WTC11 (cell line): ENCODE measurements around the gene MEN1. TPM values are rescaled to one million over a fixed set of nuclear protein-coding genes. Genes with fewer than 3 reads are reported as not detected.

Source experiments
- ATAC-seq: fragments of 200-7000 bp; cut with Tn5 transposase; 2 replicates; pipeline ENCODE4 v1.10.0; 2021; ENCODE audit warnings: mild to moderate bottlenecking, moderate library complexity
- CTCF ChIA-PET: fragments of 300-600 bp; sonication (Branson Sonifier 250); formaldehyde crosslinking; loops from one replicate; lab custom pipeline; 2021; ENCODE audit warnings: antibody characterized with exemption; lab: Charles Lee
- POLR2A ChIA-PET: fragments of 350-600 bp; sonication (Branson Sonifier 250); formaldehyde crosslinking; loops from one replicate; lab custom pipeline; 2021; ENCODE audit warnings: antibody characterized with exemption; lab: Charles Lee
- DNase-seq: peaks from one replicate; pipeline ENCODE4 v3.0.0; 2021; ENCODE audit warnings: low spot score
- H3K27ac Mint-ChIP-seq: 2 replicates; pipeline ENCODE4 v1.8.0; 2021; ENCODE audit warnings: mixed read lengths
- H3K27me3 Mint-ChIP-seq: 2 replicates; pipeline ENCODE4 v1.8.0; 2021; ENCODE audit warnings: low read depth, mild to moderate bottlenecking, moderate library complexity, mixed read lengths
- H3K36me3 Mint-ChIP-seq: 2 replicates; pipeline ENCODE4 v1.8.0; 2021; ENCODE audit warnings: mixed read lengths
- H3K4me1 Mint-ChIP-seq: 2 replicates; pipeline ENCODE4 v1.8.0; 2022; ENCODE audit warnings: mixed read lengths
- H3K4me3 Mint-ChIP-seq: 2 replicates; pipeline ENCODE4 v1.8.0; 2021; ENCODE audit warnings: mild to moderate bottlenecking, moderate library complexity, mixed read lengths
- H3K9me3 Mint-ChIP-seq: 2 replicates; pipeline ENCODE4 v1.8.0; 2021; ENCODE audit warnings: mixed read lengths
- ELF4 ChIP-seq: sonication (generic); formaldehyde crosslinking; IDR thresholded peaks from 2 replicates; pipeline ENCODE4 v1.8.1; 2022; ENCODE audit warnings: low read depth, mild to moderate bottlenecking, moderate library complexity, missing genetic modification reagents
- HMGA2 ChIP-seq: fragments of 250-450 bp; sonication (Bioruptor Pico); IDR thresholded peaks from 2 replicates; pipeline ENCODE4 v1.4.0; 2021; ENCODE audit warnings: mild to moderate bottlenecking, moderate library complexity
- MYBL2 ChIP-seq: sonication (generic); formaldehyde crosslinking; IDR thresholded peaks from 2 replicates; pipeline ENCODE4 v1.8.1; 2023; ENCODE audit warnings: mild to moderate bottlenecking, moderate library complexity, missing genetic modification reagents
- NFE2L1 ChIP-seq: sonication (generic); formaldehyde crosslinking; IDR thresholded peaks from 2 replicates; pipeline ENCODE4 v1.8.1; 2023; ENCODE audit warnings: missing genetic modification reagents
- NR3C1 ChIP-seq: sonication (generic); formaldehyde crosslinking; conservative IDR thresholded peaks from 2 replicates; pipeline ENCODE4 v1.8.1; 2023; ENCODE audit warnings: low read depth, mild to moderate bottlenecking, missing genetic modification reagents
- SOX15 ChIP-seq: fragments of 250-450 bp; sonication (Bioruptor Pico); IDR thresholded peaks from 2 replicates; pipeline ENCODE4 v1.9.0; 2021; ENCODE audit warnings: mild to moderate bottlenecking
- TEAD4 ChIP-seq: sonication (generic); formaldehyde crosslinking; IDR thresholded peaks from 2 replicates; pipeline ENCODE4 v1.8.0; 2022; ENCODE audit warnings: mild to moderate bottlenecking, missing genetic modification reagents
- ZNF138 ChIP-seq: sonication (generic); formaldehyde crosslinking; conservative IDR thresholded peaks from 2 replicates; pipeline ENCODE4 v1.8.1; 2022; ENCODE audit warnings: mild to moderate bottlenecking, moderate library complexity, missing genetic modification reagents
- ZNF232 ChIP-seq: sonication (generic); formaldehyde crosslinking; IDR thresholded peaks from 2 replicates; pipeline ENCODE4 v1.8.0; 2022; ENCODE audit warnings: mild to moderate bottlenecking, missing genetic modification reagents
- total RNA-seq: library from RNA; stranded (reverse); gene quantifications from 3 replicates; pipeline ENCODE4 v1.2.3, GENCODE V29; 2021
- TF ChIP-seq, protein P1 (sequence below): fragments of 250-450 bp; sonication (Bioruptor Pico); conservative IDR thresholded peaks from 2 replicates; pipeline ENCODE4 v1.9.0; 2021; ENCODE audit warnings: mild to moderate bottlenecking
- TF ChIP-seq, protein P2 (sequence below): fragments of 250-450 bp; sonication (Bioruptor Pico); IDR thresholded peaks from 2 replicates; pipeline ENCODE4 v1.9.0; 2021; ENCODE audit warnings: moderate library complexity, mild to moderate bottlenecking, inconsistent platforms, borderline replicate concordance
- TF ChIP-seq, protein P3 (sequence below): sonication (generic); formaldehyde crosslinking; IDR thresholded peaks from 2 replicates; pipeline ENCODE4 v1.8.1; 2023; ENCODE audit warnings: mild to moderate bottlenecking, missing genetic modification reagents, moderate library complexity
- TF ChIP-seq, protein P4 (sequence below): sonication (generic); formaldehyde crosslinking; IDR thresholded peaks from 2 replicates; pipeline ENCODE4 v1.8.1; 2022; ENCODE audit warnings: low read depth, missing genetic modification reagents, borderline replicate concordance
- TF ChIP-seq, protein P5 (sequence below): sonication (generic); formaldehyde crosslinking; IDR thresholded peaks from 2 replicates; pipeline ENCODE4 v1.8.1; 2023; ENCODE audit warnings: mild to moderate bottlenecking, missing genetic modification reagents, moderate library complexity
- TF ChIP-seq, protein P6 (sequence below): sonication (generic); formaldehyde crosslinking; IDR thresholded peaks from 2 replicates; pipeline ENCODE4 v1.8.0; 2023; ENCODE audit warnings: missing genetic modification reagents
- TF ChIP-seq, protein P7 (sequence below): sonication (generic); formaldehyde crosslinking; IDR thresholded peaks from 2 replicates; pipeline ENCODE4 v1.8.1; 2023; ENCODE audit warnings: mild to moderate bottlenecking, moderate library complexity, missing genetic modification reagents

The MEN1 gene
- total RNA-seq, 1 experiment from 2014 or later, result 47.1 TPM

DNA sequence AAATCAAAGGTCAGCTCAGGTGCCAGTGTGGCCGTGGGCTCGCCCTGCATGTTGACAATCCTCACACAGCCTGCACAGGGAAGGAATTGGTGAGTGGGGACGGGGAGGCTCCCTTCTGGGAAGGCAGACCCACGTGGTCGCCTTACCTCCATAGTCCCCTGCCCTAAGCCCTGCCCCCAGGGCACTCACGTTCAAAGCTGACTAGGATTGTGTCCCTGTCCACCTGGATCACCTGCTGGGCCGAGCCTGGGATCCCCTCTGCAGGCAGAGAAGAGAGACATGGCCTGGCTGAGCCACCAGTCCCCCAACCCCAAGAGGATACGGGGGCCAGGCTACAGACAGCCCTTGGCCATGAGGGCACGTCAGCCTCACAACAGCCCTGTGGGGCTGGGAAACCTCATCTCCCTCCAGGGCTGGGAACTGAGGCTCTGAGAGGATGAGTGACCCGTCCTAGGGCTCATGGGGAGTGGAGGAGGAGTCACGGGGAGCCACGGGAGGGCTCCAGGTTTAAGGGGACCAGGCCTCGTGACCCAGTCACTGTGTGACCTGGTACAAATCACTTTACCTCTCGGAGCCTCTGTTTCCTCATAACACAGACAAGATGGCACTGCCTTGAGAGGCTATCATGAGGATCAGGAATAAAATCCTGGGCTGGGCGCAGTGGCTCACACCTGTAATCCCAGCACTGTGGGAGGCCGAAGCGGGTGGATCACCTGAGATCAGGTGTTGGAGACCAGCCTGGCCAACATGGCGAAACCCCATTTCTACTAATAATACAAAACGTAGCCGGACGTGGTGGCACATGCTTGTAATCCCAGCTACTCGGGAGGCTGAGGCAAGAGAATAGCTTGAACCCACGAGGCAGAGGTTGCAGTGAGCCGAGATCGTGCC, 19.9 kb downstream of the MEN1 start:
- Mint-ChIP-seq H3K4me1 (no peaks in the 10 kb centered on the region), H3K4me3 (no peak overlapping the region), H3K9me3 (no peaks in the 10 kb centered on the region), H3K27ac (no peak overlapping the region), H3K27me3 (no peaks in the 10 kb centered on the region)
- no peak for ATAC-seq
- ChIA-PET CTCF (no interaction called here), POLR2A (no interaction called here)
- no peak for DNase-seq
- TF ChIP-seq NR3C1 (no peak), ZNF138 (CRISPR knock-in tag) (no peak), TEAD4 (CRISPR knock-in tag) (no peak), HMGA2 (CRISPR knock-in tag) (no peak), MYBL2 (no peak), NFE2L1 (CRISPR knock-in tag) (no peak), ELF4 (CRISPR knock-in tag) (no peak), ZNF232 (no peak), SOX15 (CRISPR knock-in tag) (no peak)
- TF ChIP-seq, protein P1, sequence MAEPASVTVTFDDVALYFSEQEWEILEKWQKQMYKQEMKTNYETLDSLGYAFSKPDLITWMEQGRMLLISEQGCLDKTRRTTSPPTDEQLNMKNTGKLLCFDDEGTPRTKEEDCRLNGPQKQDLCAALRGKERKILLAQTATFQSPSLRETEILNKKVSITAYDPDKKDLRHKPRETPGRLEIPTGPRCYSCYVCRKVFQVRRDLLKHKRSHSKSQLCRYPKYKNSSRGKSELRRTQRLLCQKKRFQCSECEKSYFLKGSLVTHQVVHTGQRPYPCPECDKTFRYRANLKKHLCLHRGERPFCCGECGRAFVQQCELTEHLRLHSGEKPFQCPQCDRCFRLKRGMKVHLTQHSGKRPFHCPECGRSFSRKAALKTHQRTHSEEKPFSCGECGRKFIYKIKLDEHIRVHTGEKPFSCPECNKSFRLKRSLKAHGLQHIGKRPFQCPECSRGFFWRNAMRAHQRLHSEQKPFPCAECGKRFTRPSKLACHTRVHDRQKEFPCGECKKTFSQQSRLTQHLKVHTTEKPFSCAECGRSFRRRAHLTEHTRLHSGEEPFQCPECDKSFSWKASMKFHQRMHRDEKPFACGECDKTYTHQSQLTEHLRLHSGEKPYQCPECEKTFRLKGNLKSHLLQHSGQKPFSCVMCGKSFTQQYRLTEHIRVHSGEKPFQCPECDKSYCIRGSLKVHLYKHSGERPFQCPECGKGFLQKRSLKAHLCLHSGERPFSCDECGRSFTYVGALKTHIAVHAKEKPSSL (CRISPR knock-in tag), result no peak
- TF ChIP-seq, protein P2, sequence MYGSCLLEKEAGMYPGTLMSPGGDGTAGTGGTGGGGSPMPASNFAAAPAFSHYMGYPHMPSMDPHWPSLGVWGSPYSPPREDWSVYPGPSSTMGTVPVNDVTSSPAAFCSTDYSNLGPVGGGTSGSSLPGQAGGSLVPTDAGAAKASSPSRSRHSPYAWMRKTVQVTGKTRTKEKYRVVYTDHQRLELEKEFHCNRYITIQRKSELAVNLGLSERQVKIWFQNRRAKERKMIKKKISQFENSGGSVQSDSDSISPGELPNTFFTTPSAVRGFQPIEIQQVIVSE (CRISPR knock-in tag), result no peak
- TF ChIP-seq, protein P3, sequence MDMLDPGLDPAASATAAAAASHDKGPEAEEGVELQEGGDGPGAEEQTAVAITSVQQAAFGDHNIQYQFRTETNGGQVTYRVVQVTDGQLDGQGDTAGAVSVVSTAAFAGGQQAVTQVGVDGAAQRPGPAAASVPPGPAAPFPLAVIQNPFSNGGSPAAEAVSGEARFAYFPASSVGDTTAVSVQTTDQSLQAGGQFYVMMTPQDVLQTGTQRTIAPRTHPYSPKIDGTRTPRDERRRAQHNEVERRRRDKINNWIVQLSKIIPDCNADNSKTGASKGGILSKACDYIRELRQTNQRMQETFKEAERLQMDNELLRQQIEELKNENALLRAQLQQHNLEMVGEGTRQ (CRISPR knock-in tag), result no peak
- TF ChIP-seq, protein P4, sequence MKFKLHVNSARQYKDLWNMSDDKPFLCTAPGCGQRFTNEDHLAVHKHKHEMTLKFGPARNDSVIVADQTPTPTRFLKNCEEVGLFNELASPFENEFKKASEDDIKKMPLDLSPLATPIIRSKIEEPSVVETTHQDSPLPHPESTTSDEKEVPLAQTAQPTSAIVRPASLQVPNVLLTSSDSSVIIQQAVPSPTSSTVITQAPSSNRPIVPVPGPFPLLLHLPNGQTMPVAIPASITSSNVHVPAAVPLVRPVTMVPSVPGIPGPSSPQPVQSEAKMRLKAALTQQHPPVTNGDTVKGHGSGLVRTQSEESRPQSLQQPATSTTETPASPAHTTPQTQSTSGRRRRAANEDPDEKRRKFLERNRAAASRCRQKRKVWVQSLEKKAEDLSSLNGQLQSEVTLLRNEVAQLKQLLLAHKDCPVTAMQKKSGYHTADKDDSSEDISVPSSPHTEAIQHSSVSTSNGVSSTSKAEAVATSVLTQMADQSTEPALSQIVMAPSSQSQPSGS (CRISPR knock-in tag), result no peak
- TF ChIP-seq, protein P5, sequence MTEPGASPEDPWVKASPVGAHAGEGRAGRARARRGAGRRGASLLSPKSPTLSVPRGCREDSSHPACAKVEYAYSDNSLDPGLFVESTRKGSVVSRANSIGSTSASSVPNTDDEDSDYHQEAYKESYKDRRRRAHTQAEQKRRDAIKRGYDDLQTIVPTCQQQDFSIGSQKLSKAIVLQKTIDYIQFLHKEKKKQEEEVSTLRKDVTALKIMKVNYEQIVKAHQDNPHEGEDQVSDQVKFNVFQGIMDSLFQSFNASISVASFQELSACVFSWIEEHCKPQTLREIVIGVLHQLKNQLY (CRISPR knock-in tag), result no peak
- TF ChIP-seq, protein P6, sequence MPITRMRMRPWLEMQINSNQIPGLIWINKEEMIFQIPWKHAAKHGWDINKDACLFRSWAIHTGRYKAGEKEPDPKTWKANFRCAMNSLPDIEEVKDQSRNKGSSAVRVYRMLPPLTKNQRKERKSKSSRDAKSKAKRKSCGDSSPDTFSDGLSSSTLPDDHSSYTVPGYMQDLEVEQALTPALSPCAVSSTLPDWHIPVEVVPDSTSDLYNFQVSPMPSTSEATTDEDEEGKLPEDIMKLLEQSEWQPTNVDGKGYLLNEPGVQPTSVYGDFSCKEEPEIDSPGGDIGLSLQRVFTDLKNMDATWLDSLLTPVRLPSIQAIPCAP (CRISPR knock-in tag), result no peak
- TF ChIP-seq, protein P7, sequence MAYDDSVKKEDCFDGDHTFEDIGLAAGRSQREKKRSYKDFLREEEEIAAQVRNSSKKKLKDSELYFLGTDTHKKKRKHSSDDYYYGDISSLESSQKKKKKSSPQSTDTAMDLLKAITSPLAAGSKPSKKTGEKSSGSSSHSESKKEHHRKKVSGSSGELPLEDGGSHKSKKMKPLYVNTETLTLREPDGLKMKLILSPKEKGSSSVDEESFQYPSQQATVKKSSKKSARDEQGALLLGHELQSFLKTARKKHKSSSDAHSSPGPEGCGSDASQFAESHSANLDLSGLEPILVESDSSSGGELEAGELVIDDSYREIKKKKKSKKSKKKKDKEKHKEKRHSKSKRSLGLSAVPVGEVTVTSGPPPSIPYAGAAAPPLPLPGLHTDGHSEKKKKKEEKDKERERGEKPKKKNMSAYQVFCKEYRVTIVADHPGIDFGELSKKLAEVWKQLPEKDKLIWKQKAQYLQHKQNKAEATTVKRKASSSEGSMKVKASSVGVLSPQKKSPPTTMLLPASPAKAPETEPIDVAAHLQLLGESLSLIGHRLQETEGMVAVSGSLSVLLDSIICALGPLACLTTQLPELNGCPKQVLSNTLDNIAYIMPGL (CRISPR knock-in tag), result no peak
- TF ChIP-seq, all 79 proteins: peak for 0
- no peaks in the 10 kb centered on the region; the same call in 1 of the 2 replicates for H3K36me3 Mint-ChIP-seq
